Kidney epithelial cell (primary cell): ENCODE measurements around the gene CRELD2. TPM values are rescaled to one million over a fixed set of nuclear protein-coding genes. Genes with fewer than 3 reads are reported as not detected.

Experiments
- DNase-seq: peaks from one replicate; pipeline ENCODE4 v3.0.0-alpha.2; 2010; ENCODE audit warnings: low read depth
- H3K27me3 ChIP-seq: 2 replicates; pipeline ENCODE4 v1.6.0; 2011; ENCODE audit warnings: low read length; ENCODE audit not compliant: control insufficient read depth, insufficient read depth
- H3K36me3 ChIP-seq: 2 replicates; pipeline ENCODE4 v1.5.1; 2011; ENCODE audit warnings: low read length; ENCODE audit not compliant: control insufficient read depth, insufficient read depth
- H3K4me3 ChIP-seq: 2 replicates; pipeline ENCODE4 v1.5.1; 2011; ENCODE audit warnings: low read depth, mild to moderate bottlenecking, control low read depth, low read length
- CTCF ChIP-seq: IDR thresholded peaks from 2 replicates; pipeline ENCODE4 v1.5.1; 2011; ENCODE audit warnings: mild to moderate bottlenecking, moderate library complexity, low read length, control low read depth, inconsistent platforms; ENCODE audit not compliant: insufficient read depth, poor library complexity, severe bottlenecking
- total RNA-seq: library from RNA; depleted of rRNA; stranded (reverse); fragments of >200 nt; gene quantifications from 2 replicates; pipeline ENCODE4 v1.2.3, GENCODE V29; 2015

Gene CRELD2
- total RNA-seq, 1 donor from 2014 or later: 68.2 TPM

GRCh38 chr22:49892226-49892899 is 26.1 kb upstream of the CRELD2 start:
- H3K36me3 ChIP-seq: peaks cover 2% of the 10 kb centered on the region
- DNase-seq: no peak
- TF ChIP-seq CTCF: no peak

GRCh38 chr22:49893025-49893424 is 25.4 kb upstream of the CRELD2 start:
- H3K36me3 ChIP-seq: peaks cover 2% of the 10 kb centered on the region
- H3K4me3 ChIP-seq: no peak overlapping the region
- TF ChIP-seq CTCF: no peak
- DNase-seq: no peak
- no peaks in the 10 kb centered on the region for H3K27me3 ChIP-seq

More at GRCh38 chr22:49892226-49892899, 26.1 kb upstream of the CRELD2 start:
- no peaks in the 10 kb centered on the region for H3K27me3 ChIP-seq
- no peak overlapping the region for H3K4me3 ChIP-seq

- DNase-seq: no peak
- H3K27me3 ChIP-seq: no peaks in the 10 kb centered on the region
- no peak for TF ChIP-seq CTCF
- H3K4me3 ChIP-seq: no peak overlapping the region
- no peaks in the 10 kb centered on the region for H3K36me3 ChIP-seq
Observed at GRCh38 chr22:49894322-49895054, 23.9 kb upstream of the CRELD2 start.

- no peak for TF ChIP-seq CTCF
- Histone ChIP-seq H3K36me3 (no peaks in the 10 kb centered on the region), H3K4me3 (no peak overlapping the region)
Observed at GRCh38 chr22:49896201-49896600, 22.2 kb upstream of the CRELD2 start.

GRCh38 chr22:49897015-49897684 is 21.3 kb upstream of the CRELD2 start:
- DNase-seq: no peak
- no peak for TF ChIP-seq CTCF
- Histone ChIP-seq H3K4me3 (no peak overlapping the region), H3K36me3 (no peaks in the 10 kb centered on the region), H3K27me3 (no peaks in the 10 kb centered on the region)

More at GRCh38 chr22:49896201-49896600, 22.2 kb upstream of the CRELD2 start:
- no peak for DNase-seq
- H3K27me3 ChIP-seq: no peaks in the 10 kb centered on the region
